C4-2B (cell line): ENCODE data around the gene SUZ12.
"Not testable (repeated sequence)": the region's sequence is repeated elsewhere in the genome, so short reads cannot be mapped to it uniquely, and the experiment has no call there.

Experiments
- H3K27ac ChIP-seq: fragments of 450-650 bp; 2 replicates; pipeline ENCODE4 v1.5.1; 2017
- ZFX ChIP-seq: fragments of 450-650 bp; IDR thresholded peaks from 2 replicates; pipeline ENCODE4 v1.6.1; 2017
- TF ChIP-seq, protein P1 (sequence below): fragments of 450-650 bp; conservative IDR thresholded peaks from 2 replicates; pipeline ENCODE4 v1.5.1; 2017; ENCODE audit warnings: mild to moderate bottlenecking

SUZ12 gene

DNA sequence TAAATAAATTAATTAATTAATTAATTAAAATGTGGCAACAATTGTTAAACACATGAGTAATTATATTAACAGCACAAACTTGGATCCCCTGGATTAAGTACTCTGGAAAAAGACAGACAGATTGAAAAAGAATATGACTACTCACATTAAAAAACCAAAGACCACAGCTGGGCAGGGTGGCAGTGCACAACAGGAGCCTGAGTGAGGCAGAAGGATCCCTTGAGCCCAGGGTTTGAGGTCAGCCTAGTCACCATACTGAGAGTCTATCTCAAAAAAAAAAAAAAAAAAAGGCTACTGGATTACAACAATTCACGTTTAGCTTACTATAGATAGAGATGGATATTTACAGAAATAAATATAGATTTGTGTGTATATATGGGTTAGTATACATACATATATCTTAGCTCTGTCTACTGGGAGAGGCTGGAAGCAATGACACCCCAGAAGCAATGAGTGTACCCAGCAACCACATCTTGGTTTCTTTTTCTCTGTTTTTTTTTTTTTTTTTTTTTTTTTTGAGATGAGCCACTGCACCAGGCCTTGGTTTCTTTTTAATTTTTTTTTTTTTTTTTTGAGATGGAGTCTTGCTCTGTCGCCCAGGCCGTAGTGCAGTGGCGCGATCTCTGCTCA is 10.6 kb upstream of the SUZ12 start:
- no peak overlapping the region for H3K27ac ChIP-seq
- TF ChIP-seq ZFX: no peak

DNA sequence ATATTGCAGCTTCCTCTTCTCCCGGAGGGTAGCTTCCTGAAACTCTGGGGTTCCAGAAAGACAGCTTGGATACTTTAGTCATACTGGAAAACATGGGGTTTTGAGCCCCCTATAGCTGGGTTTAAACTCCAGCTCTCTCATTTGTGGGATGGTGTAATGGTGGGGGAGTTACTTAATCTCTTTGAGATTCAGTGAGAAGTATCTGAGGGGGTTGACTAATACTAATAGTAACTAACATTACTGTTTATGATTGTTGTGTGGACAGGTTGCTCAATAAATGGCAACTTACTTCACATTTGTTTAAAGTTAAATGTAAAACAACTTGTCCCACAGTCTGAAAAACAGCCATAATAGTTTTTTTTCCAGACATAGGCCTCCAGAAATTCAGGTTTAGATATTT is 5.1 kb upstream of the SUZ12 start:
- H3K27ac ChIP-seq: no peak overlapping the region
- TF ChIP-seq, protein P1, sequence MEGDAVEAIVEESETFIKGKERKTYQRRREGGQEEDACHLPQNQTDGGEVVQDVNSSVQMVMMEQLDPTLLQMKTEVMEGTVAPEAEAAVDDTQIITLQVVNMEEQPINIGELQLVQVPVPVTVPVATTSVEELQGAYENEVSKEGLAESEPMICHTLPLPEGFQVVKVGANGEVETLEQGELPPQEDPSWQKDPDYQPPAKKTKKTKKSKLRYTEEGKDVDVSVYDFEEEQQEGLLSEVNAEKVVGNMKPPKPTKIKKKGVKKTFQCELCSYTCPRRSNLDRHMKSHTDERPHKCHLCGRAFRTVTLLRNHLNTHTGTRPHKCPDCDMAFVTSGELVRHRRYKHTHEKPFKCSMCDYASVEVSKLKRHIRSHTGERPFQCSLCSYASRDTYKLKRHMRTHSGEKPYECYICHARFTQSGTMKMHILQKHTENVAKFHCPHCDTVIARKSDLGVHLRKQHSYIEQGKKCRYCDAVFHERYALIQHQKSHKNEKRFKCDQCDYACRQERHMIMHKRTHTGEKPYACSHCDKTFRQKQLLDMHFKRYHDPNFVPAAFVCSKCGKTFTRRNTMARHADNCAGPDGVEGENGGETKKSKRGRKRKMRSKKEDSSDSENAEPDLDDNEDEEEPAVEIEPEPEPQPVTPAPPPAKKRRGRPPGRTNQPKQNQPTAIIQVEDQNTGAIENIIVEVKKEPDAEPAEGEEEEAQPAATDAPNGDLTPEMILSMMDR: no peak
- no peak for TF ChIP-seq ZFX

DNA sequence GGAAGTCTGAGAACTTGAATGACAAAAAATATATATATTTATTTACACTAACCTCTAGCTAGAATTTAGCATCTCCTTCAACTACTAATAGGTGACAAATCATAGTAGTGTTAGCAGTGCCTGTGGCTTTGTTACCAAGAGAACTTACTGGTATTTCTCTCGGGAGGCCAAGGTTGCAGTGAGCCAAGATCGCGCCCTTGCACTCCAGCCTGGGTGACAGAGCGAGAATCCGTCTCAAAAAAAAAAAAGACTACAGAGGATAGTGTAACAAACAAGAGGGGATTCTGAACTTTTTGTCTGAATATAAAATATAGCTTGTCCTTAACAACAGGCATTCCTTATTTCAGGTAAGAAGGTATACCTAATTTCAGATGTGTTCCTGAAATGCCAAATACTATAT is 1.3 kb upstream of the SUZ12 start:
- TF ChIP-seq ZFX: no peak
- TF ChIP-seq, protein P1: no peak
- H3K27ac ChIP-seq: no peak overlapping the region

DNA sequence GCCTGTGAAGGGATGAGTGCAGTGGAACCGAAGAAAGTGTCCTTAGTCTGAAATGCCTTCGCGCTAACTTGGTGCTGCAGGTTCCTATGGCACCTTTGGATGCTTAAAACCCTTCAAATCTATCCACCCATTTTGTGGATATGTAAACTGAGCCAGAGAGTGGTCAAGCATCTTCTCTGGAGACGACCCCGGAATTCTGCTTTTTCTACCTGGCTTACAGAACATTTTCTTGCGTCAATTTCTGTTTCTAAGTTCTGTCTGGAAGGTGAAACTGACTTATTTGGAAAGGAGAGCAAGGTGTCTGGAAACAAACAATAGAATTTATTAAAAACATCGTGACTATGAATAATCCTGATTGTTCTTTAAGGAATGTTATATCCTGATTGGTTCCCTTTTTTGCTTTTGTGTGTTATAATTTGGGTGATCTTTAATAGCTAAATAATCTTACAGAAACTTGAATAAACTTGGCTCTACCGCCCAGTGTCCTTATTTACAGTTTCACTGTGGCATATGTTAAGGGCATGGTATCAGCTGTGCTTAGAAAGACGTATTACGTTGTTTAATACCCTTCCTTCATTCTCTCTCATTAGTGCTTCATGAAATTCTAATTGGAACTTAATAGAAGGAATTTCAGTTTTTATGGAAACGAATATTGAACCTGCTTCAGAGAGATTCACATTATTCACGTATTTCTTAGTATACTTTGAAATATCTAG is 1.3 kb downstream of the SUZ12 start:
- H3K27ac ChIP-seq: not testable (repeated sequence)

DNA sequence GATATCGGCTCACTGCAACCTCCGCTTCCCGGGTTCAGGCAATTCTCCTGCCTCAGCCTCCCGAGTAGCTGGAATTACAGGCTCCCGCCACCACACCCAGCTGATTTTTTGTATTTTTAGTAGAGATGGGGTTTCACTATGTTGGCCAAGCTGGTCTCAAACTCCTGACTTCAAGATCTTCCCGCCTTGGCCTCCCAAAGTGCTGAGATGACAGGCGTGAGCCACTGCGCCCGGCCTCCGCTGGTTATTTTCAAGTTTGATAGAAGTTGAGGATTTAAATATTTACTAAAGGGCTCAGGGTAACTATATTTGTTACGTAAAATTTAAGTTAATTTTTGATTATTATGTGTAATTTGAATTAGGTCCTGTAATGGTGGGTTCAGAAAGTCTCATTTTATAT is 5.1 kb downstream of the SUZ12 start:
- H3K27ac ChIP-seq: not testable (repeated sequence)

DNA sequence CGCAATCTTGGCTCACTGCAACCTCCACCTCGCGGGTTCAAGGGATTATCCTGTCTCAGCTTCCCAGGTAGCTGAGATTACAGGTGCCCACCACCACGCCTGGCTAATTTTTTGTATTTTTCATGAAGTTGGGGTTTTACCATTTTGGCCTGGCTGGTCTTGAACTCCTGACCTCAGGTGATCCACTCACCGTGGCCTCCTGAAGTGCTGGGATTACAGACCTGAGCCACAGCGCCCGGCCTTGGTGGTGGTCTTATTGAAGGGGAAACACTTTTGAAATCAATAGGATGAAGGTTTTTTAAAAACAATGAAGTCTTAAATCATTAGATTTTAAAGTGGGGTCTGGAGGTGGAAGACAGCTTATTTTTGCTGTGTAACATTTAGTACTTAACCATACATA is 5.6 kb downstream of the SUZ12 start:
- H3K27ac ChIP-seq: not testable (repeated sequence)

DNA sequence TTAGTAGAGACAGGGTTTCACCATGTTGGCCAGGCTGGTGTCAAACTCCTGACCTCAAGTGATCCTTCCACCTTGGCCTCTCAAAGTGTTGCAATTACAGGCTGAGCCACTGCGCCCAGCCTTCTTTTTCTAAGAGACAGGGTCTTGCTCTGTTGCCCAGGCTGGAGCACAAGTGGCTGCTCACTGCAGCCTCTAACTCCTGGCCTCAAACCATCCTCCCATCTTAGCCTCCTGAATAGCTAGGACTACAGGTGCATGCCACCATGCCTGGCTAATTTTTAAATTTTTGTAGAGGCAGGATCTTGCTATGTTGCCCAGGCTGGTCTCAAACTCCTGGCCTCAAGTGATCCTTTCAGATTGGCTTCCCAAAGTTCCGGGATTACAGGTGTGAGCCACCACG is 15.1 kb downstream of the SUZ12 start:
- not testable (repeated sequence) for H3K27ac ChIP-seq

DNA sequence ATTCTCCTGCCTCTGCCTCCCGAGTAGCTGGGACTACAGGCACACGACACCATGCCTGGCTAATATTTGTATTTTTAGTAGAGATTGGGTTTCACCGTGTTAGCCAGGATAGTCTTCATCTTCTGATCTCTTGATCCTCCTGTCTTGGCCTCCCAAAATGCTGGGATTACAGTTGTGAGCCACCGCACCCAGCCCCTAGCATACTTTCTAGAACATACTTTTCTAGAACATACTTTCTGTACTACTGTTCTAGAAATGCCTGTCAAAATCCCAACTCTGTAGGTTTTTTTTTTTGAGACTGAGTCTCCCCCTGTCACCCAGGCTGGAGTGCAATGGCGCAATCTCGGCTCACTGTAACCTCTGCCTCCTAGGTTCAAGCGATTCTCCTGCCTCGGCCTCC is 27.3 kb downstream of the SUZ12 start:
- not testable (repeated sequence) for H3K27ac ChIP-seq

DNA sequence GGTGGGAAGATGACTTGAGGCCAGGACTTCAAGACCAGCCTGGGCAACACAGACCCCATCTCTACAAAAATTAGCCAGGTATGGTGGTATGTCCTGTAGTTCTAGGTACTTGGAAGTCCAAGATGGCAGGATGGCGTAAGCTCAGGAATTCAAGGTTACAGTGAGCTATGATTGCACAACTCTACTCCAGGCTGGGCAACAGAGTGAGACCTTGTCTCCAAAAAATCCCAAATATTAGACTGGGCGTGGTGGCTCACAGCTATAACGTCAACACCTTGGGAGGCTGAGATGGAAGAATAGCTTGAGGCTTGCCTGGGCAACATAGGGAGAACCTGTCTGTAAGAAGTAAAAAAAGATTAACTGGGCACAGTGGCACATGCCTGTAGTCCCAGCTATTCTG is 30.8 kb downstream of the SUZ12 start:
- no peak for TF ChIP-seq ZFX
- TF ChIP-seq, protein P1: no peak

DNA sequence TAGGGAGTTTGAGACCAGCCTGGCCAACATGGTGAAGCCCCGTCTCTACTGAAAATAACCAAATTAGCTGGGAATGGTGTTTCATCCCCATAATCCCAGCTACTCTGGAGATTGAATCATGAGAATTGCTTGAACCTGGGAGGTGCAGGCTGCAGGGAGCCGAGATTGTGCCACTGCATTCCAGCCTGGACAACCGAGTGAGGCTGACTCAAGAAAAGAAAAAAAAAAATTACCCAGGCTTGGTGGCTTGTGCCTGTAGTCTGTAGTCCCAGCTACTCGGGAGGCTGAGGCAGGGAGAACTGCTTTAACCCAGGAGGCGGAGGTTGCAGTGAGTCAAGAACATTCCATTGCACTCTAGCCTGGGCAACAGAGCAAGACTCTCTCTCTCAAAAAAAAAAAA is 33.6 kb downstream of the SUZ12 start:
- not testable (repeated sequence) for H3K27ac ChIP-seq

More for the DNA sequence above, 30.8 kb downstream of the SUZ12 start:
- no peak overlapping the region for H3K27ac ChIP-seq

DNA sequence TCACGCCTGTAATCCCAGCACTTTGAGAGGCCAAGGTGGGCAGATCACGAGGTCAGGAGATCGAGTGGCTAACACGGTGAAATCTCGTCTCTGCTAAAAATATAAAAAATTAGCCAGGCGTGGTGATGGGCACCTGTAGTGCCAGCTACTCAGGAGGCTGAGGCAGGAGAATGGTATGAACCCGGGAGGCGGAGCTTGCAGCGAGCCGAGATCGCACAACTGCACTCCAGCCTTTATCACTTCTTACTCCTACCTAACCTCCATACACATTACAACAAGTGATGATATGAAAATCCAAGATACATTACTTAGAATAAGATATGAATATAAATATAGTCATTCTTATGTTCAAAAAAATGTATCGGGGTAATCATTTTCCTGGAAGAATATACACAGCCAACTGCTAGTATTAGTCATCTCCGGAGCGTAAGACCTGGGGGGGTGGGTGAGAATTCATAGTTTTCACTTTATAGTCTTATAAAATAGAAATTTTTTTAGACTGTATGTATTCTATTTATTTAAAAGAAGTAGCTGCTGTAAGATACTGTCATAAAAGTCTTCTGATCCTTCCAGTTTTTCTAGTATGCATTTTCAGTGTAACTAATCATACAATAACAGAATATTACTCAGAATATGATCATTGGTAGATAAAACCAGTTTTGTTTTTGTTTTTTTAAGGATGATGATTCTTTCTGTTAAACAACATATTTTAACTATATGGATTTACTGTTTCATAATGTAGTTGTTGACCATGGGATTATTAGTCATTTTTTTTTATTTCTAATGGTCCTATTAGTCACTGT is 37.7 kb downstream of the SUZ12 start:
- H3K27ac ChIP-seq: peak overlapping the region; percentile 21; the same call in 1 of the 2 replicates

DNA sequence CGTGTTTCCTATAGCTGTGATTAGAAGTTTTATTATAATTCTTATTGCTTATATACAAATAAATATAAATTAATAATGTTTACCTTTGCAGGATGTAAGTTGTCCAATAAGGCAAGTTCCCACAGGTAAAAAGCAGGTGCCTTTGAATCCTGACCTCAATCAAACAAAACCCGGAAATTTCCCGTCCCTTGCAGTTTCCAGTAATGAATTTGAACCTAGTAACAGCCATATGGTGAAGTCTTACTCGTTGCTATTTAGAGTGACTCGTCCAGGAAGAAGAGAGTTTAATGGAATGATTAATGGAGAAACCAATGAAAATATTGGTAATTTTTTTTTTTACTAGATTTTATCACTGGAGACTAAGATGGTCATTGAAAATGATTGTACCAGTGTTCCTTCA is 38.6 kb downstream of the SUZ12 start:
- H3K27ac ChIP-seq: not testable (repeated sequence)

DNA sequence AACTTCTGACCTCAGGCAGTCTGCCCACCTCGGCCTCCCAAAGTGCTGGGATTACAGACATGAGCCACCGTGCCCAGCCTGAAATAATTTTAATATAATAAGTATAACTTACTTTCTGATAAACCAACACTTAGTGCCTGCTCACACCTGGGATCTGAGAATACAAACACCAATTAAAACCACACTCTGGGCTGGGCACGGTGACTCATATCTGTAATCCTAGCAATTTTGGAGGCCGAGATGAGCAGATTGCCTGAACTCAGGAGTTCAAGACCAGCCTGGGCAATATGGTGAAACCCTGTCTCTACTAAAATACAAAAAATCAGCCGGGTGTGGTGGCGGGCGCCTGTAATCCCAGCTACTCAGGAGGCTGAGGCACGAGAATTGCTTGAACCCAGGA is 55.0 kb downstream of the SUZ12 start:
- not testable (repeated sequence) for H3K27ac ChIP-seq
